Choroid plexus epithelial cell (primary cell): Measurements from ENCODE around the gene HOXA11.

Source experiments
- DNase-seq: peaks from one replicate; pipeline ENCODE4 v3.0.0-alpha.2; 2010; ENCODE audit warnings: low read depth
- H3K4me3 ChIP-seq: 2 replicates; pipeline ENCODE4 v1.5.1; 2011; ENCODE audit warnings: low read depth, mild to moderate bottlenecking, control low read depth, low read length, moderate library complexity
- CTCF ChIP-seq: conservative IDR thresholded peaks from 2 replicates; pipeline ENCODE4 v1.5.1; 2011; ENCODE audit warnings: low read depth, mild to moderate bottlenecking, control low read depth, inconsistent platforms, low read length, moderate library complexity

The HOXA11 gene

GRCh38 chr7:27185013-27185853, at the start of gene HOXA11:
HOXA11 (minus strand) TSS chr7:27185232; CDS start chr7:27185144, 88 bp downstream.
- no peak for TF ChIP-seq CTCF
- no peak for DNase-seq

GRCh38 chr7:27229448-27229847, 44.4 kb upstream of the HOXA11 start:
- no peak for DNase-seq
- no peak for TF ChIP-seq CTCF

More at GRCh38 chr7:27185013-27185853, at the start of gene HOXA11:
- peak within 1 kb of the TSS; percentile 14 for H3K4me3 ChIP-seq

GRCh38 chr7:27224983-27225934, 40.2 kb upstream of the HOXA11 start:
- no peak for DNase-seq
- no peak overlapping the region for H3K4me3 ChIP-seq
- TF ChIP-seq CTCF: no peak

More at GRCh38 chr7:27229448-27229847, 44.4 kb upstream of the HOXA11 start:
- no peak overlapping the region for H3K4me3 ChIP-seq

- no peak overlapping the region for H3K4me3 ChIP-seq
- no peak for DNase-seq
- no peak for TF ChIP-seq CTCF
These were observed 39.0 kb upstream of the HOXA11 start for GRCh38 chr7:27223941-27224575.

GRCh38 chr7:27221201-27221797, 36.3 kb upstream of the HOXA11 start:
- DNase-seq: no peak
- H3K4me3 ChIP-seq: no peak overlapping the region
- TF ChIP-seq CTCF: no peak

GRCh38 chr7:27220440-27220955, 35.5 kb upstream of the HOXA11 start:
- no peak overlapping the region for H3K4me3 ChIP-seq
- no peak for TF ChIP-seq CTCF
- no peak for DNase-seq
